Endothelial cell of coronary artery (primary cell): ENCODE measurements around the gene CPNE6. TPM values are rescaled to one million over a fixed set of nuclear protein-coding genes. Genes with fewer than 3 reads are reported as not detected.

Source experiments
- total RNA-seq: library from RNA; depleted of rRNA; stranded (reverse); fragments of >200 nt; gene quantifications from 2 replicates; pipeline ENCODE4 v1.2.3, GENCODE V29; 2014

The CPNE6 gene
- total RNA-seq: not detected in 2 replicates

GRCh38 chr14:24071144-24071697, at the start of gene CPNE6:
Gene CPNE6 (plus strand): TSS chr14:24071562. CDS start chr14:24072937, 1,375 bp downstream.

GRCh38 chr14:24051789-24052655, 19.3 kb upstream of the CPNE6 start, which contains the start of gene CARMIL3:
Gene CARMIL3 (plus strand): TSS chr14:24052009. CDS start chr14:24052154, 145 bp downstream.

GRCh38 chr14:24093901-24094840, 22.8 kb downstream of the CPNE6 start, which contains the start of gene PCK2:
Gene PCK2 (plus strand): TSS chr14:24094311. CDS start chr14:24094406, 95 bp downstream.

GRCh38 chr14:24114532-24115421, 43.4 kb downstream of the CPNE6 start, which contains the start of the genes DCAF11 and NRL:
Gene DCAF11 (plus strand): TSS chr14:24114777. CDS start chr14:24115595, 818 bp downstream.
Gene NRL (minus strand): TSS chr14:24114949. CDS start chr14:24082848, 32,101 bp downstream.

Other genes starting within 250 kb of the CPNE6 start
- 53.7 and 58.5 TPM in 2 replicates for gene DHRS4, start 117.8 kb upstream of the CPNE6 start, total RNA-seq
- gene DHRS4L2, start 82.6 kb upstream of the CPNE6 start, total RNA-seq: 11.9 and 13.7 TPM in 2 replicates
- gene CARMIL3, start 19.6 kb upstream of the CPNE6 start, total RNA-seq: 0.09 TPM in 1 of 2 replicates, not detected in the other
- gene PCK2, start 22.7 kb downstream of the CPNE6 start, total RNA-seq: 5.1 and 17.4 TPM in 2 replicates
- gene DCAF11, start 43.2 kb downstream of the CPNE6 start, total RNA-seq: 42.3 and 47.3 TPM in 2 replicates
- 0.19 and 0.45 TPM in 2 replicates for gene NRL, start 43.4 kb downstream of the CPNE6 start, total RNA-seq
- gene FITM1, start 59.1 kb downstream of the CPNE6 start, total RNA-seq: 0.19 and 0.27 TPM in 2 replicates
- gene PSME1, start 64.6 kb downstream of the CPNE6 start, total RNA-seq: 78.5 and 103 TPM in 2 replicates
- 23.2 and 23.7 TPM in 2 replicates for gene EMC9, start 70.0 kb downstream of the CPNE6 start, total RNA-seq
- 101 and 105 TPM in 2 replicates for gene PSME2, start 75.0 kb downstream of the CPNE6 start, total RNA-seq
- gene RNF31, start 75.9 kb downstream of the CPNE6 start, total RNA-seq: 28.9 and 29.3 TPM in 2 replicates
- 39.4 and 47.7 TPM in 2 replicates for gene IRF9, start 89.7 kb downstream of the CPNE6 start, total RNA-seq
- gene REC8, start 100.5 kb downstream of the CPNE6 start, total RNA-seq: 1.3 and 4.2 TPM in 2 replicates
- gene IPO4, start 117.3 kb downstream of the CPNE6 start, total RNA-seq: 41.1 and 49.6 TPM in 2 replicates
- 38.6 and 53.6 TPM in 2 replicates for gene TM9SF1, start 123.9 kb downstream of the CPNE6 start, total RNA-seq
- 0.09 TPM in 1 of 2 replicates, not detected in the other for gene TSSK4, start 134.1 kb downstream of the CPNE6 start, total RNA-seq
- 16.7 and 27.9 TPM in 2 replicates for gene CHMP4A, start 141.9 kb downstream of the CPNE6 start, total RNA-seq
- gene MDP1, start 144.5 kb downstream of the CPNE6 start, total RNA-seq: 8.6 and 8.8 TPM in 2 replicates
- gene NEDD8, start 160.8 kb downstream of the CPNE6 start, total RNA-seq: 235 and 253 TPM in 2 replicates
- 76.5 and 85.2 TPM in 2 replicates for gene GMPR2, start 161.4 kb downstream of the CPNE6 start, total RNA-seq
- gene TINF2, start 171.1 kb downstream of the CPNE6 start, total RNA-seq: 38.1 and 43.4 TPM in 2 replicates
- 0.36 and 0.75 TPM in 2 replicates for gene TGM1, start 191.6 kb downstream of the CPNE6 start, total RNA-seq
- 20.5 and 21.1 TPM in 2 replicates for gene RABGGTA, start 200.0 kb downstream of the CPNE6 start, total RNA-seq
- 6.6 and 7.3 TPM in 2 replicates for gene DHRS1, start 228.2 kb downstream of the CPNE6 start, total RNA-seq
- 24.8 and 25.4 TPM in 2 replicates for gene NOP9, start 228.3 kb downstream of the CPNE6 start, total RNA-seq
- 1.4 and 2.8 TPM in 2 replicates for gene CIDEB, start 236.4 kb downstream of the CPNE6 start, total RNA-seq
- gene LTB4R2, start 238.6 kb downstream of the CPNE6 start, total RNA-seq: 2.9 and 5.6 TPM in 2 replicates
- 1.7 and 3.3 TPM in 2 replicates for gene LTB4R, start 239.9 kb downstream of the CPNE6 start, total RNA-seq